Loucy (cell line): Measurements from ENCODE around the gene PPARGC1A.

ENCODE experiments used
- H2AFZ ChIP-seq: fragments of 200-600 bp; sonication (generic); 2 replicates; pipeline ENCODE4 v1.6.0; 2016; ENCODE audit warnings: antibody characterized with exemption, mild to moderate bottlenecking, low read length, moderate library complexity
- H3F3A ChIP-seq: fragments of 200-600 bp; 2 replicates; pipeline ENCODE4 v1.6.0; 2016; ENCODE audit warnings: antibody characterized with exemption, low read depth, mild to moderate bottlenecking
- H3K27me3 ChIP-seq: fragments of 200-600 bp; sonication (generic); 2 replicates; pipeline ENCODE4 v1.6.1; 2014; ENCODE audit warnings: low read length, mild to moderate bottlenecking; ENCODE audit not compliant: insufficient read depth, poor library complexity, severe bottlenecking
- H3K36me3 ChIP-seq: fragments of 200-600 bp; sonication (generic); 2 replicates; pipeline ENCODE4 v1.6.1; 2016; ENCODE audit warnings: low read length; ENCODE audit not compliant: insufficient read depth
- H3K4me1 ChIP-seq: fragments of 200-600 bp; sonication (generic); 2 replicates; pipeline ENCODE4 v1.5.1; 2014; ENCODE audit warnings: low read length, mild to moderate bottlenecking; ENCODE audit not compliant: insufficient read depth, poor library complexity, severe bottlenecking
- H3K4me2 ChIP-seq: fragments of 200-600 bp; sonication (generic); 2 replicates; pipeline ENCODE4 v1.6.0; 2014; ENCODE audit warnings: antibody characterized with exemption, low read length, low read depth, mild to moderate bottlenecking; ENCODE audit not compliant: poor library complexity, severe bottlenecking
- H3K4me3 ChIP-seq: fragments of 200-600 bp; sonication (generic); 2 replicates; pipeline ENCODE4 v1.5.1; 2014; ENCODE audit warnings: low read length, mild to moderate bottlenecking, mixed read lengths; ENCODE audit not compliant: poor library complexity, severe bottlenecking
- H3K79me2 ChIP-seq: fragments of 200-600 bp; sonication (generic); 2 replicates; pipeline ENCODE4 v1.6.1; 2014; ENCODE audit warnings: low read length; ENCODE audit not compliant: insufficient read depth
- H3K9ac ChIP-seq: fragments of 200-600 bp; sonication (generic); 2 replicates; pipeline ENCODE4 v1.6.0; 2014; ENCODE audit warnings: mild to moderate bottlenecking, low read depth, low read length, moderate library complexity; ENCODE audit not compliant: poor library complexity, severe bottlenecking
- H3K9me2 ChIP-seq: fragments of 200-600 bp; sonication (generic); replicated peaks from 2 replicates; pipeline ENCODE4 v1.6.1; 2016; ENCODE audit warnings: low read depth, low read length, mixed read lengths
- H3K9me3 ChIP-seq: fragments of 200-600 bp; sonication (generic); 2 replicates; pipeline ENCODE4 v1.6.1; 2014; ENCODE audit warnings: mild to moderate bottlenecking, antibody characterized with exemption, low read length, low read depth; ENCODE audit not compliant: insufficient read depth
- H4K20me1 ChIP-seq: fragments of 200-600 bp; sonication (generic); 2 replicates; pipeline ENCODE4 v1.6.0; 2014; ENCODE audit warnings: antibody characterized with exemption, low read length, mild to moderate bottlenecking; ENCODE audit not compliant: insufficient read depth, poor library complexity, severe bottlenecking
- EZH2phosphoT487 ChIP-seq: fragments of 200-600 bp; IDR thresholded peaks from 2 replicates; pipeline ENCODE4 v1.6.1; 2018; ENCODE audit warnings: antibody characterized with exemption, mild to moderate bottlenecking, moderate library complexity, borderline replicate concordance
- TF ChIP-seq, protein P1 (sequence below): fragments of 200-600 bp; sonication (generic); conservative IDR thresholded peaks from 2 replicates; pipeline ENCODE4 v1.5.1; 2014; ENCODE audit warnings: mild to moderate bottlenecking, antibody characterized with exemption, low read length

PPARGC1A gene

DNA sequence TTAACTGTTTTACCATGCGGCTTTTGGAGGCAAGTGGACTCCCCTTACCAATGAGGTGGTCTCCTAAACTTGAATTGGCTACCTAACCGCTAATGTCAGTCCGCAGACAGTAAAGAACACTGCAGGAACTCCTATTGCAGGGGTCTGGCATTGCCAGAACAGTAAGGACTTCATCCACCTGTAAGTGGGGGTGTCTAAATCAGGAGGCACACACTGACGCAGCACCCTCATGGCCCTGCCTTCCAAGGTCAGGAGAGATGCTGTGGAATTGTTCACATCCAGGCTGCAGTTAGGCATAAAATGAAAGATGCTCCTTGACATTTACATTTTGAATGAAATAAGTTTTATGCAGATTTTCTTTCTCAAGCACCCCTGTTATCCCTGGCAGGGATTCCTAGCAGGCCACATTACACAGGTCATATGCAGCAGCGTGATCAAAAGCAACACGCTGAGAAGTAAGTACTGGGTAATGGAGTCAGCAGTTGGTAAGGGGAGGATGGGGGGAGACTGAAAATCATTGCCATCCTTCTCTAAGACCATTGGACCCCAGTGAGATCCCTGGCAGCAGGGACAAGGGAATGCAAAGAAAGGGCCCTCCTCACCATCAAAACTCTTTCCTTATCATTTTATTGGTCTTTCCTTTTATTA, 3.8 kb downstream of the PPARGC1A start:
- Histone ChIP-seq H3K79me2 (no peaks in the 10 kb centered on the region), H3K9me2 (no peaks in the 10 kb centered on the region), H3K4me1 (no peaks in the 10 kb centered on the region), H3K9ac (no peak overlapping the region), H3K9me3 (no peaks in the 10 kb centered on the region), H3K36me3 (no peaks in the 10 kb centered on the region), H3K4me2 (no peak overlapping the region), H3F3A (no peaks in the 10 kb centered on the region), H4K20me1 (no peaks in the 10 kb centered on the region), H2AFZ (no peak overlapping the region), H3K4me3 (no peak overlapping the region), H3K27me3 (no peaks in the 10 kb centered on the region)
- no peak for TF ChIP-seq EZH2phosphoT487
- TF ChIP-seq, protein P1, sequence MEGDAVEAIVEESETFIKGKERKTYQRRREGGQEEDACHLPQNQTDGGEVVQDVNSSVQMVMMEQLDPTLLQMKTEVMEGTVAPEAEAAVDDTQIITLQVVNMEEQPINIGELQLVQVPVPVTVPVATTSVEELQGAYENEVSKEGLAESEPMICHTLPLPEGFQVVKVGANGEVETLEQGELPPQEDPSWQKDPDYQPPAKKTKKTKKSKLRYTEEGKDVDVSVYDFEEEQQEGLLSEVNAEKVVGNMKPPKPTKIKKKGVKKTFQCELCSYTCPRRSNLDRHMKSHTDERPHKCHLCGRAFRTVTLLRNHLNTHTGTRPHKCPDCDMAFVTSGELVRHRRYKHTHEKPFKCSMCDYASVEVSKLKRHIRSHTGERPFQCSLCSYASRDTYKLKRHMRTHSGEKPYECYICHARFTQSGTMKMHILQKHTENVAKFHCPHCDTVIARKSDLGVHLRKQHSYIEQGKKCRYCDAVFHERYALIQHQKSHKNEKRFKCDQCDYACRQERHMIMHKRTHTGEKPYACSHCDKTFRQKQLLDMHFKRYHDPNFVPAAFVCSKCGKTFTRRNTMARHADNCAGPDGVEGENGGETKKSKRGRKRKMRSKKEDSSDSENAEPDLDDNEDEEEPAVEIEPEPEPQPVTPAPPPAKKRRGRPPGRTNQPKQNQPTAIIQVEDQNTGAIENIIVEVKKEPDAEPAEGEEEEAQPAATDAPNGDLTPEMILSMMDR: no peak

DNA sequence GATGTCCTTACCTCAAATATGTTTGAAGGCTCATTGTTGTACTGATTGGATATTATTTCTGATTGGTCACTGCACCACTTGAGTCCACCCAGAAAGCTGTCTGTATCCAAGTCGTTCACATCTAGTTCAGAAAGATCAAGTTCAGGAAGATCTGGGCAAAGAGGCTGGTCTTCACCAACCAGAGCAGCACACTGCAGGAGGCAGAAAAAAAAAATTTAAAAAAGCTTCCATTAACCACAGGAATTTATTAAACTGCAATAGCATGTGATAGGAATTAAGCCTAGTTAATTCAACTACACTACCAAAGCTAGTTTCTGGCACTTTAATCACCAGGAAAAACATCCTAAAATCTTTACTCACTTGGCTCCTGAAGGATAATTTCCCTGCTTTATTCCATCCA, 5.1 kb downstream of the PPARGC1A start:
- Histone ChIP-seq H3K9me3 (no peaks in the 10 kb centered on the region), H3F3A (no peaks in the 10 kb centered on the region), H3K9ac (no peak overlapping the region), H3K79me2 (no peaks in the 10 kb centered on the region), H3K36me3 (no peaks in the 10 kb centered on the region), H2AFZ (no peak overlapping the region), H4K20me1 (no peaks in the 10 kb centered on the region), H3K27me3 (no peaks in the 10 kb centered on the region), H3K4me3 (no peak overlapping the region), H3K9me2 (no peaks in the 10 kb centered on the region), H3K4me2 (no peak overlapping the region), H3K4me1 (no peaks in the 10 kb centered on the region)
- TF ChIP-seq, protein P1: no peak
- TF ChIP-seq EZH2phosphoT487: no peak

DNA sequence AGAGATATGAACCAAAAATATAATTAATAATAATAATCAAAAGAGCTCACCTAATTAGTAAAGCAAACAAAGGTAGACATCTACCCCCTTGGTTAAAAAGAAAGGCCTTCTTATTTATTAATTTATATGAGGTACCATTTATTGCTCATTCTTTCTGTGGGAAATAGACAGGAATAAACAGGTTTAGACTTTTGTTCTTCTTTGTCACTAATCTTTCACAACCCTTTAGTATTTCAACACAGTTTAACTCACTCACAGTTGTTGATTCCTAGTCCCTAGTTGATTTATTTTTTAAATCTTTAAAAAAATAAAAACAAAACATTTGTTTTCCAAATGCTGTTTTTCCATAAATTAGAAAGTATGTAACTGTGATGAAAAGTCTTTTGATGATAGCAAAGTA, 5.6 kb downstream of the PPARGC1A start:
- H3K4me3 ChIP-seq: no peak overlapping the region
- H3K4me1 ChIP-seq: no peaks in the 10 kb centered on the region
- H3K9me3 ChIP-seq: no peaks in the 10 kb centered on the region
- no peak overlapping the region for H2AFZ ChIP-seq
- no peaks in the 10 kb centered on the region for H3K27me3 ChIP-seq
- H3K79me2 ChIP-seq: no peaks in the 10 kb centered on the region
- H3K4me2 ChIP-seq: no peak overlapping the region
- H3K9me2 ChIP-seq: no peaks in the 10 kb centered on the region
- H3F3A ChIP-seq: no peaks in the 10 kb centered on the region
- no peak overlapping the region for H3K9ac ChIP-seq
- H4K20me1 ChIP-seq: no peaks in the 10 kb centered on the region
- no peaks in the 10 kb centered on the region for H3K36me3 ChIP-seq
- TF ChIP-seq, protein P1: no peak
- TF ChIP-seq EZH2phosphoT487: no peak
